Glutamatergic neuron (in vitro differentiated cells): Measurements from ENCODE around the gene RGMB. TPM values are rescaled to one million over a fixed set of nuclear protein-coding genes. Genes with fewer than 3 reads are reported as not detected.
A peak's percentile ranks its signal among the peaks of the same experiment; 100 is the strongest.

Experiments used
- DNase-seq: peaks from one replicate; pipeline ENCODE4 v3.0.0; 2022
- H3K27ac Mint-ChIP-seq: one replicate; pipeline ENCODE4 v1.8.0; 2020; ENCODE audit warnings: mild to moderate bottlenecking, mixed read lengths, inconsistent platforms; ENCODE audit not compliant: unreplicated experiment
- H3K27me3 Mint-ChIP-seq: one replicate; pipeline ENCODE4 v1.8.0; 2020; ENCODE audit warnings: mild to moderate bottlenecking, moderate library complexity, mixed read lengths, inconsistent platforms; ENCODE audit not compliant: unreplicated experiment
- H3K36me3 Mint-ChIP-seq: one replicate; pipeline ENCODE4 v1.8.0; 2020; ENCODE audit warnings: mild to moderate bottlenecking, mixed read lengths, inconsistent platforms; ENCODE audit not compliant: unreplicated experiment
- H3K4me1 Mint-ChIP-seq: one replicate; pipeline ENCODE4 v1.8.0; 2020; ENCODE audit warnings: mild to moderate bottlenecking, low read depth, mixed read lengths, inconsistent platforms; ENCODE audit not compliant: unreplicated experiment
- H3K4me3 Mint-ChIP-seq: one replicate; pipeline ENCODE4 v1.8.0; 2020; ENCODE audit warnings: mild to moderate bottlenecking, mixed read lengths, inconsistent platforms; ENCODE audit not compliant: unreplicated experiment
- H3K9me3 Mint-ChIP-seq: one replicate; pipeline ENCODE4 v1.8.0; 2020; ENCODE audit warnings: mild to moderate bottlenecking, moderate library complexity, mixed read lengths, inconsistent platforms; ENCODE audit not compliant: unreplicated experiment
- CTCF ChIP-seq: fragments of 200-600 bp; sonication (generic); IDR thresholded peaks from one replicate; pipeline ENCODE4 v1.5.0; 2021; ENCODE audit not compliant: partially characterized antibody, unreplicated experiment
- total RNA-seq: library from RNA; stranded (reverse); fragmentation: NEBNext Ultra II Directional; extraction: Animal tissue kit (Norgen Biotek cat#: 25700); gene quantifications from one replicate; pipeline ENCODE4 v1.2.1, GENCODE V29; 2021; ENCODE audit not compliant: unreplicated experiment

RGMB gene
- total RNA-seq, 1 donor from 2014 or later: 95.9 TPM

- H3K36me3 Mint-ChIP-seq: no peaks in the 10 kb centered on the region
- no peak overlapping the region for H3K4me3 Mint-ChIP-seq
- peaks cover 28% of the 10 kb centered on the region for H3K4me1 Mint-ChIP-seq
- no peak for DNase-seq
- H3K27ac Mint-ChIP-seq: no peak overlapping the region
- TF ChIP-seq CTCF: no peak
- no peaks in the 10 kb centered on the region for H3K9me3 Mint-ChIP-seq
- H3K27me3 Mint-ChIP-seq: no peaks in the 10 kb centered on the region
Measured at GRCh38 chr5:98795243-98795642, 21.8 kb downstream of the RGMB start.

DNA sequence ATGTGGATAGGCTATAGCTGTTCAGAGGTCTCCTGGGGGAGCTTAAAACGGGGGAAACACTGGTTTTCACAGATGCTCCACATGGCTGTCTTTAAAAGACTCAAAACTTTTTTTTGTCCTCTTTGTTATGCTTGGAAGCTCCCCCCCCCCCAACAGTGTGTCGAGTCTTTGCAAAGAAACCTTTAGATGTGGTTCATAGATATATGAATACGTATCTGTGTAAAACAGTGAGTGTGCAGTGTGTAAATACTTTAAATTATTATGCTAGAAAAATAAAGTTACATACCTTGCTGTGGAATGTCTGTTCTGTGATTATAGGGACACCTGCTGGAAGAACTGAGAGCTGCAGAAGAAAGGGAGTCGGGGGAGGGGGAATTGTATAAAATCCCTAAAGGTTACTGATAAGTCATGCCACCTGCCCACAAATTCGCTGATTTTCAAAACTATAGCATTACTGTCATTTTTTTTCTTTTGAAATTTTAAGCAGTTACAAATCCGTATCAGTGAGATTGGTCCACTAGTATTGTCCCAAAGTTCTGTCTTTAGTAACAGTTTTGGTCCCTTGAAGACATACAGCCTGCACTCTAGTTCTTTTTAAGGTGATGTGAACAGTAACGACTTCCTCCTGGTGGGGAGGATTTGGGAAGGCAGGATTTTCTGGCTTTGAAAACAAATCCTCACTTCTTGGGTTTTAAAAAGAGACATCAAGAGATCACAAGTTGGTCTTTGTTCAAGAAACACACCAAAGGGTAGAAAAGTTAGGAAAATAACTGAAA is 22.9 kb downstream of the RGMB start:
- TF ChIP-seq CTCF: peak; percentile 61
- H3K9me3 Mint-ChIP-seq: no peaks in the 10 kb centered on the region
- H3K36me3 Mint-ChIP-seq: no peaks in the 10 kb centered on the region
- no peaks in the 10 kb centered on the region for H3K27me3 Mint-ChIP-seq
- no peak overlapping the region for H3K4me3 Mint-ChIP-seq
- H3K27ac Mint-ChIP-seq: peak overlapping the region; percentile 18
- peak; percentile 25 for DNase-seq
- H3K4me1 Mint-ChIP-seq: peaks cover 16% of the 10 kb centered on the region

DNA sequence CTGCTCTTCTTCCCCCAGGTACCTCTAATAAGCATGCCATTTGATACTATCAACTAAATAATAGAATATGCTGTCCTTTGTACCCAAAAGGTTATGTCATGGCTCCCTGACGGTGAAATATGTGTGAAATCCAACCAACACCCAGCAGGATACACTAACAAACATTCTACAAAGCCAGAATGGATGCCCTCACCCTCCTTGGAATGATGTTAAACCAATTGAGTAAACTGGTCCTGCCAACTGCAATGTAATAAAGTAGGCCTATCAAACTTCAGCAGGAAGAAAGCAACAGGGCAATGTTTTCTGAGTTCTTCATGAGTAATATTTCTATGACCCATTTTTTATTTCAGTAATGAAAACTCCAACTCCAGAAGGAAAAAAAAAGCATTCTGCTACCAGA is 24.9 kb downstream of the RGMB start:
- Mint-ChIP-seq H3K27me3 (no peaks in the 10 kb centered on the region), H3K9me3 (no peaks in the 10 kb centered on the region), H3K4me1 (peaks cover 16% of the 10 kb centered on the region), H3K27ac (no peak overlapping the region), H3K4me3 (no peak overlapping the region), H3K36me3 (no peaks in the 10 kb centered on the region)
- no peak for TF ChIP-seq CTCF
- no peak for DNase-seq

DNA sequence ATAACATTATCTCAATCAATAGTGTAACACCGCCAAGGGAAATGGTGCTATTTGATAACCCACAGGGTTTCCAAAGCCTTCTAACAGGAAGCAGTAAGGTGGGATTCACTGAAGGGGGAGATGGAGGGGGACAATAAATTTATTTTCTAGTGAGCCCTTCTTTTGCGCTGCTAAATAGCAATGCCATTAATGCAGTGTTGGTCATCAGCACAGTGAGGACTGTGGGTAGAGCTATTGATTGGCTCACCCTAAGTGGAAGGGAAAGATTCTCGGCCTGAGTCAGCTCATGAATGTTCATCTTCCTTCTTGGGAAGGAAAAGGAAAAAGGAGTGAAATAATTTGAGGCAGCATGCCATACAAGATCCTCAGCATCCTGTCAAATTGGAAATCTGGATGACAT is 25.4 kb downstream of the RGMB start:
- TF ChIP-seq CTCF: no peak
- H3K4me1 Mint-ChIP-seq: peaks cover 16% of the 10 kb centered on the region

DNA sequence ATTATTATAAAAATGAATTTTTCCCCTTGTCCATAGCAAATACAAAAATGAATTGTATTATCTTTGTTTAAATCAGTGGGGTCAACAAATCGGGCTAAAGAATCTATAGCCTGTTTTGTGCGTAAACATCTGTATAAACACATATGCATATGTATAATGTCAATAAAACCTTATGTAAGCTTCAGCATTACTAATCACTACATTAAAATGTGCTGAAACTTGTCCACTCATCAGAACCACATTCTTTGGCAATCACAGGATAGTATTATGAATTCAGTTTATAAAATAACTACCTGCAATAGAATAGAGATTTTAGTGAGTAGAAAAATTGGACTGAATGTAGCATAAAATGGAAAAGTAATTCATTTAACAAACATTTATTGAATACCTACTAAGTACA is 30.6 kb downstream of the RGMB start:
- Mint-ChIP-seq H3K36me3 (peaks cover 21% of the 10 kb centered on the region), H3K4me3 (no peak overlapping the region), H3K4me1 (no peaks in the 10 kb centered on the region), H3K27me3 (peaks cover 4% of the 10 kb centered on the region), H3K9me3 (peaks cover 3% of the 10 kb centered on the region), H3K27ac (no peak overlapping the region)
- no peak for DNase-seq
- no peak for TF ChIP-seq CTCF

More for the DNA sequence above, 25.4 kb downstream of the RGMB start:
- DNase-seq: no peak
- Mint-ChIP-seq H3K9me3 (no peaks in the 10 kb centered on the region), H3K27ac (no peak overlapping the region), H3K4me3 (no peak overlapping the region), H3K27me3 (no peaks in the 10 kb centered on the region), H3K36me3 (no peaks in the 10 kb centered on the region)
